GM12873 (cell line): Measurements from ENCODE around the gene MYBPC1.

ENCODE experiments used
- TF ChIP-seq, protein P1 (sequence below): IDR thresholded peaks from 2 replicates; pipeline ENCODE4 v1.5.1; 2012; ENCODE audit warnings: low read depth, mild to moderate bottlenecking, moderate library complexity, low read length, control low read depth; ENCODE audit not compliant: insufficient read depth; ENCODE audit errors: missing control alignments

Gene MYBPC1

DNA sequence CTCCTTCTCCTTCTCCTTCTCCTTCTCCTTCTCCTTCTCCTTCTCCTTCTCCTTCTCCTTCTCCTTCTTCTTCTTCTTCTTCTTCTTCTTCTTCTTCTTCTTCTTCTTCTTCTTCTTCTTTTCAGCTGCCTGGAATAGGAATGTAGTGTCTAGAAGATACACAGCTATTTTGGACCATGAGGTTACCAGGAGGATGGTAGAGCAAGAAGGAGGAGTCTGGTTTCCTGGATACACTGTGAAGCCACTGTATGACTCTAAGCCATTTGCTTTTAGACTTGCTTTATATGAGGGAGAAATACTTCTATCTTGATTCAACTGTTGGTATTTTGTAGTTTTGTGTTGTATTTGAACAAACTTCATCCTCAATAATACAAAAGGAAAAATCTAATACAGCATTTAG lies 3.0 kb upstream of the MYBPC1 start:
- TF ChIP-seq, protein P1, sequence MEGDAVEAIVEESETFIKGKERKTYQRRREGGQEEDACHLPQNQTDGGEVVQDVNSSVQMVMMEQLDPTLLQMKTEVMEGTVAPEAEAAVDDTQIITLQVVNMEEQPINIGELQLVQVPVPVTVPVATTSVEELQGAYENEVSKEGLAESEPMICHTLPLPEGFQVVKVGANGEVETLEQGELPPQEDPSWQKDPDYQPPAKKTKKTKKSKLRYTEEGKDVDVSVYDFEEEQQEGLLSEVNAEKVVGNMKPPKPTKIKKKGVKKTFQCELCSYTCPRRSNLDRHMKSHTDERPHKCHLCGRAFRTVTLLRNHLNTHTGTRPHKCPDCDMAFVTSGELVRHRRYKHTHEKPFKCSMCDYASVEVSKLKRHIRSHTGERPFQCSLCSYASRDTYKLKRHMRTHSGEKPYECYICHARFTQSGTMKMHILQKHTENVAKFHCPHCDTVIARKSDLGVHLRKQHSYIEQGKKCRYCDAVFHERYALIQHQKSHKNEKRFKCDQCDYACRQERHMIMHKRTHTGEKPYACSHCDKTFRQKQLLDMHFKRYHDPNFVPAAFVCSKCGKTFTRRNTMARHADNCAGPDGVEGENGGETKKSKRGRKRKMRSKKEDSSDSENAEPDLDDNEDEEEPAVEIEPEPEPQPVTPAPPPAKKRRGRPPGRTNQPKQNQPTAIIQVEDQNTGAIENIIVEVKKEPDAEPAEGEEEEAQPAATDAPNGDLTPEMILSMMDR: no peak

DNA sequence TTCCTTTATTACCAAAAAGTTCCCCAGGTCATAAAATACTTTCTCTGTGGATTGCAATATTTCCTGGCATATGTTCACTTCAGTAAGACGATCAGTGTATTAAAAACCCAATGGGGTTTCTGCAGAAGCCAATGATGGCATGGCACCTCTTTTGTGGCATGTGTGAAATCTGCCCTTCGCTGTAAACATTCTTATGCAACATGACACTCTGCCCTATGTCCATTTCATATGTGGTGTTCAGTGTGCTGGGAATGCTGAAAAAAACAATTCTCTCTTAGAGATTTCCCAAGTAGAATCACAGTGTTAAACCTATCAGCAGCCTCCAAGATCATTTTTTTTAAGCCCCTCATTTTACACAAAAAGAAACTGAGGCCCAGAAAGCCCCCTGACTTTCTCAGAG lies 2.3 kb upstream of the MYBPC1 start:
- TF ChIP-seq, protein P1: no peak

DNA sequence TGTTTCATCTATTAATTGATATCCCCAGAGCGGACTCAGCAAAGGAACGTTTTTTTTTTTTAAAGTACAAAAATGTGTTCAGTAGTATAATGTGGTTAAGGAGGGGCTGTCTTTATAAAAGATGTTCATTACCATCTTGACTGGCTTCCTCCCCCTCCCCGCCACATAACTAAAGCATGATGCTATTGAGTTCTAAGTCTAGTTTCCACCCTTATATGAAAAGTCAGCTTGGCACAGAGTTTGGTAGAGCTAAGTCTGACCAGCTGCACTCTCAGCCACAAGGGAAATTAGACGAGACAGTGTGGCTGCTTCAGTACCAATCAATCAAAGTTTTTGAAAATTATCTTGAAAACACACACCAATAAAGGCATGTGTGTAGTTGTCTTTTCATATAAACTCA lies 1.9 kb upstream of the MYBPC1 start:
- TF ChIP-seq, protein P1: no peak

DNA sequence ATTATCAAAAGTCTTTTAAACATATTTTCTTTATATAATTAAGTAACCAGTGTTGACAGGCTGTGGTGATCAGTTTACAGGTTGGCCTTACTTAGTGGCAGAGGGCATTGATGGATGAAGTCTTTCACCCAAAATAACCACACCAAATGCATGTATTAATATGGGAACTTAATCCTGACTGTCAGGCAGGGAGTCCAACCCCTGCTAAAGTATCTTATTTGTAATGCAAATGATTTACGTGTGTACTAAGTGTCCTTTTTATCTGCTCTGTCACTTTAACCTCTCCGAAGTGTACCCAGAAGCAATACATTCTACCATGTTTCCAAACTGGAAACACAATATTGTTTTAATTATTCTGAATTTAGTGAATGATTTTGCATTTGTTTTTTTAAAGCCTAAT lies 1.4 kb downstream of the MYBPC1 start:
- TF ChIP-seq, protein P1: no peak

DNA sequence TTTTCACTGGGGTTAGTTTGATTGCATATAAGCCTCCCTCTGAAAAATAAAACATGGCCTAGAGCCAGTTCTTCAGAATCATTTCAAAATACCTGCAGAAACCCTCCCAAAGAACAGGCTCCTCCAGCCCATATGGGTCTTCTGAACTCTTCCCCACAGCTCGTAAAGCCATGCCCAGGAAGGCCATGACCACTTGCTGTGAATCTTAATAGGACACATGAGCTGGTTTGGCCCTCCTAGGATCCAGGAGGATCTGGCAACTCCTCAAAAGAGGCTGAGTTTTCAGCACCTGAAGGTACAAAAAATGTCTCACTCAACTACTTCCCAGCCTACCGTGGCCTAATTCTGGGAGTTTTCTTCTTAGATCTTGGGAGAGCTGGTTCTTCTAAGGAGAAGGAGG lies 2.4 kb downstream of the MYBPC1 start:
- TF ChIP-seq, protein P1: no peak

DNA sequence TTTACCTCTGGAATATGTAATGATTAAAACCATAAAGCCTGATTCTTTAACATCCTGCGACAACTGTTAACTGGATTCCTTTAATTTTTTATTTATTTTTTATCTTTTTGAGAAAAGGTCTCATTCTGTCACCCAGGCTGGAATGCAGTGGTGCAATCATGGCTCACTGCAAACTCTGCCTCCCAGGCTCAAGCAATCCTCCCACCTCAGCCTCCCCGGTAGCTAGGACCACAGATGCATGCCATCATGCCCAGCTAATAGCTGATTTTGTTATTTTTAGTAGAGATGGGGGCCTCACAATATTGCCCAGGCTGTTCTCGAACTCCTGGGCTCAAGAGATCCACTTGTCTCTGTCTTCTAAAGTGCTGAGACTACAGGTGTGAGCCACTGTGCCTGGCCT lies 3.7 kb downstream of the MYBPC1 start:
- TF ChIP-seq, protein P1: no peak

DNA sequence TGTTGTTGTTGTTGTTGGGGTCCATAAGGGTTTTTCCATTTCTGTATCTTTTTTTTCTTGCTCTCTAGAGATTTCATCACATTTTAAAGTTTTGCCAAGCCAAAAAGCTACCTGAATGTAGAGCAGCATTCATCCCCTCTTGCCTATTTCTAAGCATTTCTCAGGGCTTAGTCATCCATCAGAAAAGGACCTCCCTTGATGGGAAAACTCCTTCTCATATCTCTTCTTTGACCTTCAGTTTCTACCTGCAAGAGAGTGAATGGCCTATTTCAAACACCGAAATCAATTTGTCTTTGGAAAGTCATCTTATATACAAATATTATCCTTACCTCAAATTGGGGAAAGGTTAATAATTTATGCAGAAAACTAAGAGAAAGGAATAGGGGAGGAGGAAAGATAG lies 4.5 kb downstream of the MYBPC1 start:
- TF ChIP-seq, protein P1: no peak
